ENCODE measurements around the gene RBM11. TPM values are rescaled to one million over a fixed set of nuclear protein-coding genes. Genes with fewer than 3 reads are reported as not detected.

Gene RBM11
- total RNA-seq, 1 donor from 2014 or later: 2.7 TPM

DNA sequence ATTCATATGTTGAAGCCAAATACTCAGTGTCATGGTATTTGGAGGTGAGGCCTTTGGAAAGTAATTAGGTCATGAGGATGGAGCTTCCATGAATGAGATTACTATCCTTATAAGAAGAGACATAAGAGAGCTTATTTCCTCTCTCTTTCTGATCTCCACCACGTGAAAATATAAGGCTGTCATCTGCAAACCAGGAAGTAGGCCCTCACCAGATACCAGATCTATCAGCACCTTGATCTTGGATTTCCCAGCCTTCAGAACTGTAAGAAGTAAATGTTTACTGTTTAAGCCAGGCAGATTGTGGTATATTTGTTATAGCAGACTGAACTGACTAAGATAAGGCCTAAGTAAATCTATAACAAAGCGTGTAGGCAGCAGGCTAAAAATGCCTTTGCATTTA lies 25.3 kb downstream of the RBM11 start:
- Mint-ChIP-seq H3K4me3 (ENCODE audit: unreplicated experiment) (no peak overlapping the region), H3K9me3 (ENCODE audit: unreplicated experiment) (no peaks in the 10 kb centered on the region), H3K4me1 (ENCODE audit: low read depth, unreplicated experiment) (no peaks in the 10 kb centered on the region), H3K27me3 (ENCODE audit: unreplicated experiment) (no peaks in the 10 kb centered on the region), H3K27ac (ENCODE audit: unreplicated experiment) (no peak overlapping the region), H3K36me3 (ENCODE audit: unreplicated experiment) (no peaks in the 10 kb centered on the region)
- DNase-seq: no peak
- TF ChIP-seq CTCF (IDR thresholded peaks at IDR 0.05; ENCODE audit: partially characterized antibody, unreplicated experiment): no peak

- H3K27ac Mint-ChIP-seq (ENCODE audit: unreplicated experiment): no peak overlapping the region
- H3K4me3 Mint-ChIP-seq (ENCODE audit: unreplicated experiment): no peak overlapping the region
- no peak for TF ChIP-seq CTCF (IDR thresholded peaks at IDR 0.05; ENCODE audit: partially characterized antibody, unreplicated experiment)
- peaks cover 2% of the 10 kb centered on the region for H3K9me3 Mint-ChIP-seq (ENCODE audit: unreplicated experiment)
- H3K4me1 Mint-ChIP-seq (ENCODE audit: low read depth, unreplicated experiment): no peaks in the 10 kb centered on the region
- no peaks in the 10 kb centered on the region for H3K36me3 Mint-ChIP-seq (ENCODE audit: unreplicated experiment)
- DNase-seq: no peak
- H3K27me3 Mint-ChIP-seq (ENCODE audit: unreplicated experiment): peaks cover 2% of the 10 kb centered on the region
These were observed 27.5 kb downstream of the RBM11 start for GRCh38 chr21:14243461-14243860.

- H3K9me3 Mint-ChIP-seq (ENCODE audit: unreplicated experiment): peaks cover 2% of the 10 kb centered on the region
- H3K27me3 Mint-ChIP-seq (ENCODE audit: unreplicated experiment): peaks cover 2% of the 10 kb centered on the region
- DNase-seq: no peak
- no peaks in the 10 kb centered on the region for H3K36me3 Mint-ChIP-seq (ENCODE audit: unreplicated experiment)
- no peaks in the 10 kb centered on the region for H3K4me1 Mint-ChIP-seq (ENCODE audit: low read depth, unreplicated experiment)
- no peak for TF ChIP-seq CTCF (IDR thresholded peaks at IDR 0.05; ENCODE audit: partially characterized antibody, unreplicated experiment)
- no peak overlapping the region for H3K4me3 Mint-ChIP-seq (ENCODE audit: unreplicated experiment)
- H3K27ac Mint-ChIP-seq (ENCODE audit: unreplicated experiment): no peak overlapping the region
These were observed 27.9 kb downstream of the RBM11 start for GRCh38 chr21:14243874-14244273.

- Mint-ChIP-seq H3K36me3 (ENCODE audit: unreplicated experiment) (peaks cover 3% of the 10 kb centered on the region), H3K27me3 (ENCODE audit: unreplicated experiment) (peaks cover 2% of the 10 kb centered on the region), H3K9me3 (ENCODE audit: unreplicated experiment) (peaks cover 2% of the 10 kb centered on the region), H3K27ac (ENCODE audit: unreplicated experiment) (no peak overlapping the region), H3K4me1 (ENCODE audit: low read depth, unreplicated experiment) (no peaks in the 10 kb centered on the region), H3K4me3 (ENCODE audit: unreplicated experiment) (no peak overlapping the region)
- no peak for TF ChIP-seq CTCF (IDR thresholded peaks at IDR 0.05; ENCODE audit: partially characterized antibody, unreplicated experiment)
- no peak for DNase-seq
These were observed 29.0 kb downstream of the RBM11 start for GRCh38 chr21:14244911-14245310.

GRCh38 chr21:14245711-14246110 lies 29.8 kb downstream of the RBM11 start:
- peaks cover 2% of the 10 kb centered on the region for H3K27me3 Mint-ChIP-seq (ENCODE audit: unreplicated experiment)

More at GRCh38 chr21:14245711-14246110, 29.8 kb downstream of the RBM11 start:
- Mint-ChIP-seq H3K4me3 (ENCODE audit: unreplicated experiment) (no peak overlapping the region), H3K36me3 (ENCODE audit: unreplicated experiment) (peaks cover 6% of the 10 kb centered on the region), H3K4me1 (ENCODE audit: low read depth, unreplicated experiment) (no peaks in the 10 kb centered on the region), H3K27ac (ENCODE audit: unreplicated experiment) (no peak overlapping the region), H3K9me3 (ENCODE audit: unreplicated experiment) (peaks cover 5% of the 10 kb centered on the region)
- no peak for DNase-seq
- TF ChIP-seq CTCF (IDR thresholded peaks at IDR 0.05; ENCODE audit: partially characterized antibody, unreplicated experiment): no peak

Measured in glutamatergic neuron (in vitro differentiated cells).